ENCODE results near the gene FUNDC1. TPM values are rescaled to one million over a fixed set of nuclear protein-coding genes. Genes with fewer than 3 reads are reported as not detected.
"Not testable (repeated sequence)": the region's sequence is repeated elsewhere in the genome, so short reads cannot be mapped to it uniquely, and the experiment has no call there.

FUNDC1 gene, protein sequence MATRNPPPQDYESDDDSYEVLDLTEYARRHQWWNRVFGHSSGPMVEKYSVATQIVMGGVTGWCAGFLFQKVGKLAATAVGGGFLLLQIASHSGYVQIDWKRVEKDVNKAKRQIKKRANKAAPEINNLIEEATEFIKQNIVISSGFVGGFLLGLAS
- total RNA-seq (1 to 10 TPM; 8.9 to 9.5 TPM), polyA plus RNA-seq (10 to 100 TPM; 26.5 to 29.5 (median 26.6) TPM), total RNA-seq (2.0 to 11.0 (median 8.7) reads per million in 6 experiments)

DNA sequence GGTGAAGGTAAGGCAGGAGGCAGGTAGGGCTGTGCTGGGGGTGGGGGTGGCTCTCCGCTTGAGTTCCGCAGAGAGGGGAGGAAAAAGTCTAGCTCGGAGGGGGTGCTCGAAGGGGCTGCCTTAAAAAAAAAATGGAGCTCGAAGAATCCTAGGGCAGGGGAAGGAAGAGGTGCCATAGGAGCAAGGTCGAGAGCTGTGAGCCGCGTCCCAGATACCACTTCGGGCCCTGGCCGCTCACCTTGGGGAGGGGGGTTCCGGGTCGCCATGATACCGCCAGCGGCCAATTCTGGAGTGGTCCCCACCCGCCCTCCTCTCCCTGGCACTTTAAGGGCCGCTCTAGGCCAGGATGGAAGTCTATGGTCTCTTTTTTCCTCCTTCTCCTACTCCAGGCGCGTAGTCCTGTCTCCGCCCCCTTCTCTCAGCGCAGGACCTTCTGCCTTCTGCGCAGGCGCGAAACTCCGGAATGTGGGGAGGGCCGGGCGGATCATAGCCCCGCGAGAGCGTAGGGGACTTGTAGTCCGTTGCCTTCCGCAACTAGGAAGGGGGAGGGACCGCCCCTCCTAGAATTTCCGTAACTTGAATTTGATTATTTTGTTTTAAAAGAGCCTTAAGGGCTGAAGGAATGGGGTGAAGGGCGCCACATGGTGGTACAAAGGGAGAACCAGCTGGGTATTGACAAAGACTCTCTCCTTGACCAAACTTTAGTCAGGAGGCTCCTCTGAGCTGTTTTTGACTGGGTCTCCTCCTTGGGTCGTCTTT, at the start of gene FUNDC1:
Gene FUNDC1, minus strand, starts transcription at position 293 of the 759 bp plus-strand sequence. Its CDS starts 27 bp downstream, at position 266.
- H3K4me3 Mint-ChIP-seq = peak within 1 kb of the TSS; percentile 85 to 98 (median 94)
- peak; percentile 95 for ATAC-seq
- DNase-seq = peak; percentile 82 to 94 (median 88)
- peaks cover 18 to 43% (median 35%) of the 10 kb centered on the region in 4 donors for H3K4me1 Mint-ChIP-seq
- peaks cover 0 to 21% (median 1%) of the 10 kb centered on the region in 3 donors for H3K36me3 Mint-ChIP-seq
- H3K9me3 Mint-ChIP-seq = no peaks in the 10 kb centered on the region
- H3K27ac Mint-ChIP-seq = peak within 1 kb of the TSS; percentile 89 to 98 (median 95)
- no peaks in the 10 kb centered on the region for H3K27me3 Mint-ChIP-seq
- POLR2A ChIA-PET = interaction anchor here (0.7 to 1.5 kb wide), 4 partner anchors 11 to 331 kb away, joined by 3 to 5 read pairs (median 3); partner anchors contain the start of gene EFHC2

DNA sequence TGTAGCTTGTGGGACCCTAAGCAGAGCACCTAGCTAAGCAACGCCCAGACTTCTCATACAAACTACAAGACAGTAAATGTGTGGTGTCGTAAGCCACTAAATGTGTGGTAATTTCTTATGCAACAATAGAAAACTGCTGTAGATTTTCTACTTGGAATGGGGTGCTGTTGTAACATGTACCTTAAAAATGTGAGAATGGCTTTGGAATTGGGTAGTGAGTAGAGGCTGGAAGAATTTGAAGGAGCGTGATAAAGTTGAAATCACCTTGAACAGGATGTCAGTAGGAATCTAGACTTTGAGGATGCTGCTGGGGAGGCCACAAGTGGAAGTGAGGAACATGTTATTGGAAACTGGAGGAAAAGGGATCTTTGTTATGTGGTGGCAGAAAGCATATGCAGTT, 43.2 kb upstream of the FUNDC1 start:
- no peak for DNase-seq
- Mint-ChIP-seq H3K4me3 (no peak overlapping the region), H3K36me3 (peaks cover 0 to 6% (median 0%) of the 10 kb centered on the region in 3 donors), H3K9me3 (peaks cover 0 to 7% (median 0%) of the 10 kb centered on the region in 9 donors), H3K27me3 (no peaks in the 10 kb centered on the region), H3K27ac (no peak overlapping the region), H3K4me1 (no peaks in the 10 kb centered on the region)
- POLR2A ChIA-PET = no interaction called here
- ATAC-seq = no peak

- Mint-ChIP-seq H3K9me3 (peaks cover 0 to 7% (median 0%) of the 10 kb centered on the region in 9 donors), H3K27me3 (no peaks in the 10 kb centered on the region), H3K27ac (no peak overlapping the region), H3K4me1 (no peaks in the 10 kb centered on the region), H3K36me3 (peaks cover 0 to 6% (median 0%) of the 10 kb centered on the region in 3 donors), H3K4me3 (no peak overlapping the region)
- POLR2A ChIA-PET = no interaction called here
- ATAC-seq (no peak), DNase-seq (no peak)
Observed at GRCh38 chrX:44580466-44580865, 37.8 kb upstream of the FUNDC1 start.

- Mint-ChIP-seq H3K4me3 (no peak overlapping the region), H3K4me1 (no peaks in the 10 kb centered on the region), H3K27me3 (no peaks in the 10 kb centered on the region), H3K36me3 (peaks cover 0 to 15% (median 4%) of the 10 kb centered on the region in 3 donors), H3K9me3 (peaks cover 0 to 36% (median 7%) of the 10 kb centered on the region in 9 donors), H3K27ac (no peak overlapping the region)
- DNase-seq = no peak
- no peak for ATAC-seq
- POLR2A ChIA-PET = no interaction called here
Observed at GRCh38 chrX:44572340-44572938, 29.8 kb upstream of the FUNDC1 start.

GRCh38 chrX:44570522-44570921, 27.9 kb upstream of the FUNDC1 start:
- Mint-ChIP-seq H3K27me3 (no peaks in the 10 kb centered on the region), H3K4me1 (no peaks in the 10 kb centered on the region), H3K4me3 (no peak overlapping the region), H3K27ac (no peak overlapping the region), H3K9me3 (peaks cover 0 to 41% (median 11%) of the 10 kb centered on the region in 9 donors), H3K36me3 (peaks cover 0 to 20% (median 4%) of the 10 kb centered on the region in 3 donors)
- ATAC-seq (no peak), DNase-seq (no peak)
- POLR2A ChIA-PET = no interaction called here

- ATAC-seq = no peak
- no peak for DNase-seq
- H3K4me3 Mint-ChIP-seq = no peak overlapping the region
- POLR2A ChIA-PET = no interaction called here
- no peak overlapping the region for H3K27ac Mint-ChIP-seq
- H3K9me3 Mint-ChIP-seq = peaks cover 0 to 37% (median 8%) of the 10 kb centered on the region in 9 donors
- H3K27me3 Mint-ChIP-seq = no peaks in the 10 kb centered on the region
- H3K4me1 Mint-ChIP-seq = no peaks in the 10 kb centered on the region
- peaks cover 0 to 16% (median 4%) of the 10 kb centered on the region in 3 donors for H3K36me3 Mint-ChIP-seq
Observed at GRCh38 chrX:44569122-44569521, 26.5 kb upstream of the FUNDC1 start.

- Mint-ChIP-seq H3K4me3 (no peak overlapping the region), H3K27me3 (no peaks in the 10 kb centered on the region), H3K36me3 (peaks cover 0 to 16% (median 4%) of the 10 kb centered on the region in 3 donors), H3K9me3 (peaks cover 0 to 30% (median 8%) of the 10 kb centered on the region in 9 donors), H3K27ac (no peak overlapping the region), H3K4me1 (no peaks in the 10 kb centered on the region)
- POLR2A ChIA-PET = no interaction called here
- no peak for DNase-seq
- no peak for ATAC-seq
Observed at GRCh38 chrX:44568196-44568595, 25.5 kb upstream of the FUNDC1 start.

- not testable (repeated sequence) for H3K4me1 Mint-ChIP-seq, H3K27me3 Mint-ChIP-seq, H3K27ac Mint-ChIP-seq
Observed at GRCh38 chrX:44561896-44562295, 19.2 kb upstream of the FUNDC1 start.

DNA sequence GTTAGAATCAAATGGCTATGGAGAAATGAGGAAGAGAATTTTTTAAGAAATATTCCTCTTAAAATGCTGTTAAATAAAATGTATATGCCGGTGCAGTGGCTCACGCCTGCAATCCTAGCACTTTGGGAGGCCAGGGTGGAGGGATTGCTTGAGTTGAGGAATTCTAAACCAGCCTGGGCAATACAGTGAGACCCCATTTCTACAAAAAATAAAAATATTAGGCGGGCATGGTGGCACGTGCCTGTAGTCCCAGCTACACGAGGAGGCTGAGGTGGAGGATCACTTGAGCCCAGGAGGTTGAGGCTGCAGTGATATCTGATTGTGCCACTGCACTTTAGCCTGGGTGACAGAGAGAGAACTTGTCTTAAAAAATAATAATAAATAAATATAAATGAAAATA, 7.9 kb upstream of the FUNDC1 start:
- Mint-ChIP-seq H3K9me3 (no peaks in the 10 kb centered on the region), H3K36me3 (no peaks in the 10 kb centered on the region), H3K4me3 (no peak overlapping the region), H3K27me3 (no peaks in the 10 kb centered on the region), H3K27ac (no peak overlapping the region), H3K4me1 (no peaks in the 10 kb centered on the region)
- DNase-seq (no peak), ATAC-seq (no peak)
- POLR2A ChIA-PET = no interaction called here

More at GRCh38 chrX:44561896-44562295, 19.2 kb upstream of the FUNDC1 start:
- H3K9me3 Mint-ChIP-seq, H3K36me3 Mint-ChIP-seq, ATAC-seq, DNase-seq, POLR2A ChIA-PET, H3K4me3 Mint-ChIP-seq: not testable (repeated sequence)

DNA sequence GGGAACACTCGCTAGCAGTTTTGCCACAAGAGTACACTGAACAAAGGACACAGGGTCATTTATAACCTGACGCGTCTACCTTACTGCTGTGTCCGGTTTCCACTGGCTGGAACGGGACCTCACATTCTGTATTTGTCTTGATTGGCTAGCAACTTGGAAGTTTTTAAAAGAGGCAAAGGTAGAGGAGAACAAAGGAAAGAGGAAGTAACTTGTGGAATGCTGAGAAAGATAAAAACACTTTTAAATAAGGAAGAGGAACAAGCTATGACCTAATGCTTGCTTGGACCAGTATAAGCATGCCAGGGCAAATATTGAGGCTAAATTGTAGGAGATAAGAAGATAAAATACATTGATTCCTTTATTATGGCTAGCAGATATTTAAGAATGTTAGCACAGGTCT, 2.8 kb upstream of the FUNDC1 start:
- POLR2A ChIA-PET, H3K9me3 Mint-ChIP-seq, H3K36me3 Mint-ChIP-seq, ATAC-seq, H3K27me3 Mint-ChIP-seq, H3K27ac Mint-ChIP-seq, DNase-seq, H3K4me3 Mint-ChIP-seq: not testable (repeated sequence)
- peaks cover 7 to 25% (median 20%) of the 10 kb centered on the region in 4 donors for H3K4me1 Mint-ChIP-seq

- Mint-ChIP-seq H3K27me3 (no peaks in the 10 kb centered on the region), H3K9me3 (no peaks in the 10 kb centered on the region), H3K27ac (no peak overlapping the region), H3K36me3 (peaks cover 0 to 8% (median 0%) of the 10 kb centered on the region in 3 donors), H3K4me3 (peak overlapping the region in 3 of 10 donors; percentile 97 to 98 (median 98)), H3K4me1 (peaks cover 13 to 35% (median 29%) of the 10 kb centered on the region in 4 donors)
- POLR2A ChIA-PET = no interaction called here
- no peak for ATAC-seq
- DNase-seq = no peak
Observed at GRCh38 chrX:44544036-44544435, 1.4 kb upstream of the FUNDC1 start.

DNA sequence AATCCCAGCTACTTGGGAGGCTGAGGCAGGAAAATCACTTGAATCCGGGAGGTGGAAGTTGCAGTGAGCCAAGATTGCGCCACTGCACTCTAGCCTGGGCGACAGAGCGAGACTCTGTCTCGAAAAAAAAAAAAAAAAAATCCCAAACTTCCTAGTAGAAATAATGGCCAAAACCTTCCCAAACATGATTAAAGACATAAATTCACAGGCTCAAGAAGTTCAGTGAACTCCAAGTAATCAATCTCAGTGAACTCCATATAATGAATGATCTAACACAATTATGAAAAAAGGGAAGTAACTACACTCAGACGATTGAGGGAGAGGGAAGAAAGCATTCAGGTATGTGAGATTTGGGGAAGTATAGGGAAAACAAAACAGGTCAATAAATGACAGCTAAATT, 6.5 kb downstream of the FUNDC1 start:
- Mint-ChIP-seq H3K9me3 (peaks cover 0 to 1% (median 0%) of the 10 kb centered on the region in 9 donors), H3K27me3 (no peaks in the 10 kb centered on the region), H3K4me1 (peaks cover 17 to 41% (median 29%) of the 10 kb centered on the region in 4 donors), H3K4me3 (no peak overlapping the region), H3K36me3 (peaks cover 0 to 61% (median 13%) of the 10 kb centered on the region in 3 donors), H3K27ac (peak overlapping the region in 3 of 10 donors; percentile 9 to 49 (median 19))
- no peak for ATAC-seq
- DNase-seq = no peak
- POLR2A ChIA-PET = interaction anchor here (0.7 kb wide), 1 partner anchor 578 kb away, joined by 4 read pairs; no protein-coding TSS in a partner anchor

DNA sequence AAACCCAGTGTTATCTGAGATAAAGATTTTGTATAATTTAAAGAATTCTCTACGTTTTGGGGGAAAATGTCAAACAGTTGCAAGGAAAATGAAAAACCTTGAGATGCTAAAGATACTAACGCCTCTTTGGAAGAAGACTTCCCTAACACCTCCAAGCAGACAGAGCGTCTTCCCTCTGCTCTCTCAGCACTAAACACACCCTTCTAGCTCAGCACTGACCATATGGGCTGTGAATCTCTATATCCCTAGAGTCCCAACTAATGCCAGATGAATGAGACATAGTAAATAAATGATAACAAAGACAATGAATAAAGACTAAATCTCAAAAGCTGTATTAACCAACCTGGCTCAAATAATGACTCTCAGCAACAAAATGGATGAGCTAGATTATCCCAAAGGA, 13.3 kb downstream of the FUNDC1 start:
- Mint-ChIP-seq H3K9me3 (peaks cover 0 to 1% (median 0%) of the 10 kb centered on the region in 9 donors), H3K4me1 (peaks cover 2 to 25% (median 16%) of the 10 kb centered on the region in 4 donors), H3K4me3 (no peak overlapping the region), H3K27ac (peak overlapping the region in 2 of 10 donors; percentile 2 to 57), H3K27me3 (no peaks in the 10 kb centered on the region), H3K36me3 (peaks cover 6 to 31% (median 6%) of the 10 kb centered on the region in 3 donors)
- DNase-seq (no peak), ATAC-seq (no peak)
- POLR2A ChIA-PET = no interaction called here
